Left ventricle myocardium inferior (tissue), 1 donor: ENCODE data around the gene CFAP45. TPM values are rescaled to one million over a fixed set of nuclear protein-coding genes. Genes with fewer than 3 reads are reported as not detected.

ENCODE experiments used
- DNase-seq: peaks from one replicate; pipeline ENCODE4 v3.0.0-alpha.2; 2020
- H3K27ac ChIP-seq: fragments of 200-600 bp; replicated peaks from 2 replicates; pipeline ENCODE4 v1.8.0; 2021
- H3K27me3 ChIP-seq: fragments of 200-600 bp; 2 replicates; pipeline ENCODE4 v1.8.0; 2021; ENCODE audit warnings: low read depth
- H3K36me3 ChIP-seq: fragments of 200-600 bp; 2 replicates; pipeline ENCODE4 v1.8.0; 2021
- H3K4me1 ChIP-seq: fragments of 200-600 bp; 2 replicates; pipeline ENCODE4 v1.8.0; 2021
- H3K4me3 ChIP-seq: fragments of 200-600 bp; 2 replicates; pipeline ENCODE4 v1.8.0; 2021; ENCODE audit warnings: mild to moderate bottlenecking, moderate library complexity
- H3K9me3 ChIP-seq: fragments of 200-600 bp; replicated peaks from 2 replicates; pipeline ENCODE4 v1.8.0; 2021
- intact Hi-C: fragments of 100-400 bp; cut with micrococcal nuclease; formaldehyde crosslinking; loops from one replicate; pipeline ENCODE4 v1.11.0; 2022
- total RNA-seq: library from RNA; stranded (reverse); fragmentation: NEBNext Ultra II Directional; extraction: Animal tissue kit (Norgen Biotek cat#: 25700); gene quantifications from one replicate; pipeline ENCODE4 v1.2.1, GENCODE V29; 2021
- TF ChIP-seq, protein P1 (sequence below): fragments of 200-600 bp; IDR thresholded peaks from 2 replicates; pipeline ENCODE4 v1.8.0; 2021; ENCODE audit warnings: antibody characterized with exemption, mild to moderate bottlenecking, borderline replicate concordance
- donor health status: DM: no; HTN: yes; CAD: no; lungs with severe emphysema.

CFAP45 gene
- total RNA-seq, 1 donor from 2014 or later, result 1.1 TPM

GRCh38 chr1:159938211-159938852 is 38.4 kb upstream of the CFAP45 start:
- H3K4me1 ChIP-seq, result peaks cover 12% of the 10 kb centered on the region
- TF ChIP-seq, protein P1, sequence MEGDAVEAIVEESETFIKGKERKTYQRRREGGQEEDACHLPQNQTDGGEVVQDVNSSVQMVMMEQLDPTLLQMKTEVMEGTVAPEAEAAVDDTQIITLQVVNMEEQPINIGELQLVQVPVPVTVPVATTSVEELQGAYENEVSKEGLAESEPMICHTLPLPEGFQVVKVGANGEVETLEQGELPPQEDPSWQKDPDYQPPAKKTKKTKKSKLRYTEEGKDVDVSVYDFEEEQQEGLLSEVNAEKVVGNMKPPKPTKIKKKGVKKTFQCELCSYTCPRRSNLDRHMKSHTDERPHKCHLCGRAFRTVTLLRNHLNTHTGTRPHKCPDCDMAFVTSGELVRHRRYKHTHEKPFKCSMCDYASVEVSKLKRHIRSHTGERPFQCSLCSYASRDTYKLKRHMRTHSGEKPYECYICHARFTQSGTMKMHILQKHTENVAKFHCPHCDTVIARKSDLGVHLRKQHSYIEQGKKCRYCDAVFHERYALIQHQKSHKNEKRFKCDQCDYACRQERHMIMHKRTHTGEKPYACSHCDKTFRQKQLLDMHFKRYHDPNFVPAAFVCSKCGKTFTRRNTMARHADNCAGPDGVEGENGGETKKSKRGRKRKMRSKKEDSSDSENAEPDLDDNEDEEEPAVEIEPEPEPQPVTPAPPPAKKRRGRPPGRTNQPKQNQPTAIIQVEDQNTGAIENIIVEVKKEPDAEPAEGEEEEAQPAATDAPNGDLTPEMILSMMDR, result no peak
- intact Hi-C loops, result no loop called here
- DNase-seq, result no peak
- H3K9me3 ChIP-seq, result no peaks in the 10 kb centered on the region
- peaks cover 14% of the 10 kb centered on the region for H3K27me3 ChIP-seq
- no peak overlapping the region for H3K4me3 ChIP-seq
- no peaks in the 10 kb centered on the region for H3K36me3 ChIP-seq
- H3K27ac ChIP-seq, result no peak overlapping the region

DNA sequence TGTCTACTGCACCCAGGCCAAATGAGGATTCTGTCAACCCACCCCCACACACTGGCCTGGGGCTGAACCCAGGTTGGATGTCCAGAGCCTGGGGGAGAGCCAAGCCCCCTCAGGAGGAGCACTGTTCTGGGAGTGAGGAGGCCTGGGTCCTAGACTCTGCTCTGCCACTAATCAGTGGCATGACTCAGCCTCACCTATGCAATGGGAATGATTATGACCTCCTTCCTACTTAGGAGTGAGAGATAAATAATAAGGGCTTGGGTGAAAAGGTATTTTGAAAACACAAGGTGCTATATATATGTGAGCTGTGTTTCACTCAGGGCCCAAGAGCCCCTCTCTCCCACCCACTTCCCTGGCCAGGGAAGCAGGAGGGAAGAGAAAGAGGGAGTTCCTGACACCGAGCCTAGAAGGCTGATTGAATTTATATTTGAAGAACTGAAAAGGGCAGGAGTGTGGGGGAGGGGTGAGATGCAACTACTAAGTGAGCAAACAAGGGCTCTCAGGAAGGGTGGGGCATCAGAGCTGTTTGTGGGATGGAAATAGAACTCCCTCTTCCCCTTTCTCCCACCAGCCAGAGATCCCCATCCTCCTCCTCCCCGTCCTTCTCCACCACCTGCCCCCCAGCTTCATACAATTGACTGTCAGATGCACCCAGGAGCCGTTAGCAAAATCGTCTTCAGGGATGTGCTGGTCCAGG is 37.2 kb upstream of the CFAP45 start:
- intact Hi-C loops, result no loop called here

DNA sequence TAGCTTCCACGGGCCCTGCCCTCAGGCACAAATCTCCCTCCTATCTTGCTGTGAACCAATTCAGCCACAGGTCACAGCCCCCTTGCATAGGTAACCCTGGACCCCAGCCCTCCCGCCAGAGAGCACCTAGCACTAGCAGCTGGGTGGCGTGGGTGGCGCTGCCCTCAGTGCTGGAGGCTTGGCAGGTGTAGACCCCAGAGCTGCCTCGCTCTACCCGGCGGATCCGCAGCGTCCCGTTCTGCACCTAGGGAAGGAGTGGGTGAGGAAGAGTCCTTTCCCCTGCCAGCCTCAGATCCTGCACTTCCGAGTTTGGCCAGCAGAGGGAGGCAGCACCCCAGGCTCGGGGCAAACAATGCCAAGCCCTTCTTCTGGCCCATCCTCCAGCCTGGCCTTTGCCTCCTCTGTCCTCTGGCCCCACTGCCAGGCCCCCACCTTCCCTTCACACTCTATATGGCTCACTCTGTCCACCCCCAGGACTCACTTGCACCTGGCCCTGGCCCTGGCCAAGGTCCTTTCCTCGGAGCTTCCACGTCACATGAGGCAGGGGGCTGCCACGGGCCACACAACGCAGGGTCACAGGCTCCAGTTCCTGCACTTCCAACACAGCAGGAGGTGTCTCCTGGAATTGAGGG is 36.4 kb upstream of the CFAP45 start:
- H3K27ac ChIP-seq, result no peak overlapping the region
- no peaks in the 10 kb centered on the region for H3K27me3 ChIP-seq
- H3K36me3 ChIP-seq, result no peaks in the 10 kb centered on the region
- TF ChIP-seq, protein P1, result peak; percentile 99
- peaks cover 12% of the 10 kb centered on the region for H3K4me1 ChIP-seq
- no peak overlapping the region for H3K4me3 ChIP-seq
- H3K9me3 ChIP-seq, result no peaks in the 10 kb centered on the region
- intact Hi-C loops, result no loop called here
- peak; percentile 72 for DNase-seq

More for the DNA sequence above, 37.2 kb upstream of the CFAP45 start:
- no peak for DNase-seq
- TF ChIP-seq, protein P1, result no peak
- Histone ChIP-seq H3K4me1 (peaks cover 12% of the 10 kb centered on the region), H3K36me3 (no peaks in the 10 kb centered on the region), H3K9me3 (no peaks in the 10 kb centered on the region), H3K4me3 (no peak overlapping the region), H3K27me3 (peaks cover 7% of the 10 kb centered on the region), H3K27ac (no peak overlapping the region)

GRCh38 chr1:159935719-159936272 is 35.8 kb upstream of the CFAP45 start:
- peaks cover 12% of the 10 kb centered on the region for H3K4me1 ChIP-seq
- H3K9me3 ChIP-seq, result no peaks in the 10 kb centered on the region
- intact Hi-C loops, result no loop called here
- DNase-seq, result no peak
- H3K4me3 ChIP-seq, result no peak overlapping the region
- no peaks in the 10 kb centered on the region for H3K27me3 ChIP-seq
- TF ChIP-seq, protein P1, result no peak
- no peaks in the 10 kb centered on the region for H3K36me3 ChIP-seq
- H3K27ac ChIP-seq, result no peak overlapping the region

DNA sequence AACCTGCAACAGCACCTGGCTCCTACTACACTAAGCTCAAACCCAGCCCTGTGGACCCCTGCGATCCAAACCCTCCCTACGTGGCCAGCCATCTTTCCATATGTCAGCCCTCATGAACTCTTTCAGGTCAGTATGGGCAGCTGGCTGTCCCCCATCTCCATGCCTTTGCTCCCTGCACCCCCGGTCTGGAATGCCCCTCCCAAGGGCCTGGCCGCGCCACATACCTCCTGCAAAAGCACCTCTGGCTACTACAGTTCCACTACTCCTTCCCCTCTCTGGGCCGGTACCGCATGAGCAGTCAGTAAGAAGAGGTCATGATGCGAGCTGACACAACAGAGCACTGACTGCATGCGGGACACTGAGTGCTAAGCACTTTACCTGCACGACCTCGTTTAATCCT is 35.3 kb upstream of the CFAP45 start:
- no peaks in the 10 kb centered on the region for H3K36me3 ChIP-seq
- no peak for DNase-seq
- no peaks in the 10 kb centered on the region for H3K9me3 ChIP-seq
- H3K4me3 ChIP-seq, result no peak overlapping the region
- H3K27ac ChIP-seq, result no peak overlapping the region
- H3K27me3 ChIP-seq, result no peaks in the 10 kb centered on the region
- intact Hi-C loops, result no loop called here
- TF ChIP-seq, protein P1, result no peak
- H3K4me1 ChIP-seq, result peaks cover 12% of the 10 kb centered on the region
